HepG2 (cell line): ENCODE measurements around the gene KRTAP22-2.

Source experiments
- DNMT3B ChIP-seq: conservative IDR thresholded peaks from 2 replicates; pipeline ENCODE4 v1.6.1; 2016; ENCODE audit warnings: missing biosample characterization, control low read depth
- ELF4 ChIP-seq: sonication (generic); formaldehyde crosslinking; IDR thresholded peaks from 2 replicates; pipeline ENCODE4 v1.5.0; 2020; ENCODE audit warnings: missing genetic modification reagents, mild to moderate bottlenecking, moderate library complexity, borderline replicate concordance
- ETV6 ChIP-seq: sonication (generic); formaldehyde crosslinking; conservative IDR thresholded peaks from 2 replicates; pipeline ENCODE4 v1.4.0; 2020; ENCODE audit warnings: missing genetic modification reagents
- RAD21 ChIP-seq: fragments of 450-650 bp; formaldehyde crosslinking; IDR thresholded peaks from 2 replicates; pipeline ENCODE4 v1.5.0; 2020; ENCODE audit warnings: mild to moderate bottlenecking
- SAFB2 ChIP-seq: sonication (generic); formaldehyde crosslinking; IDR thresholded peaks from 2 replicates; pipeline ENCODE4 v1.5.1; 2020; ENCODE audit warnings: missing genetic modification reagents, low read depth, mild to moderate bottlenecking, borderline replicate concordance
- THYN1 ChIP-seq: sonication (generic); formaldehyde crosslinking; IDR thresholded peaks from 2 replicates; pipeline ENCODE4 v1.8.1; 2023; ENCODE audit warnings: low read depth, mild to moderate bottlenecking, moderate library complexity, missing genetic modification reagents, borderline replicate concordance
- YY1 ChIP-seq: IDR thresholded peaks from 2 replicates; pipeline ENCODE4 v1.6.1; 2011; ENCODE audit warnings: low read length, low read depth, moderate library complexity, mild to moderate bottlenecking; ENCODE audit not compliant: insufficient read depth, insufficient replicate concordance
- TF ChIP-seq, protein P1 (sequence below): sonication (generic); formaldehyde crosslinking; IDR thresholded peaks from 2 replicates; pipeline ENCODE4 v1.4.0; 2020; ENCODE audit warnings: low read depth, mild to moderate bottlenecking, missing genetic modification reagents
- TF ChIP-seq, protein P2 (sequence below): sonication (generic); formaldehyde crosslinking; IDR thresholded peaks from 2 replicates; pipeline ENCODE4 v1.4.0; 2020; ENCODE audit warnings: missing genetic modification reagents
- TF ChIP-seq, protein P3 (sequence below): sonication (generic); formaldehyde crosslinking; IDR thresholded peaks from 2 replicates; pipeline ENCODE4 v1.5.0; 2020; ENCODE audit warnings: mild to moderate bottlenecking, missing genetic modification reagents, moderate library complexity

DNA sequence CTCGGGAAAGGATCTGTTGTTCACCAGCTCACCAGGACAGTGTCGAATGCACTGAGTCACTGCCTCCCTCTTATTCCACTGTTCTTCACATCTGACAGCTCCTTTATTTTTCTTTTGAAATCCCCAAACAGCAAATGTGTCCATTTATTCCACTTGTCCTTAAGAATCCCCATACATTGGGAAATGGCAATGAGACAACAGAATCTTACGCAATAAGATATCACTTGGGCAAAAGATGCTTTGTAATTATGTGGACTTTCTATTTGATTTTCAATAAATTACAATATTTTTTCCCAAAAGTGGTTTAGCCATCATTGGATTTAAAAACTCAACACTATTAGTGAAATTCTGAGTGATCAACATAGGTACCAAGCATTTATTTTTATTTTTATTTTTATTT, 48.5 kb upstream of the KRTAP22-2 start:
- TF ChIP-seq THYN1 (CRISPR knock-in tag) (no peak), ETV6 (no peak), ELF4 (CRISPR knock-in tag) (no peak), SAFB2 (CRISPR knock-in tag) (no peak), YY1 (no peak), RAD21 (CRISPR knock-in tag) (no peak), DNMT3B (CRISPR knock-in tag) (no peak)
- TF ChIP-seq, protein P1, sequence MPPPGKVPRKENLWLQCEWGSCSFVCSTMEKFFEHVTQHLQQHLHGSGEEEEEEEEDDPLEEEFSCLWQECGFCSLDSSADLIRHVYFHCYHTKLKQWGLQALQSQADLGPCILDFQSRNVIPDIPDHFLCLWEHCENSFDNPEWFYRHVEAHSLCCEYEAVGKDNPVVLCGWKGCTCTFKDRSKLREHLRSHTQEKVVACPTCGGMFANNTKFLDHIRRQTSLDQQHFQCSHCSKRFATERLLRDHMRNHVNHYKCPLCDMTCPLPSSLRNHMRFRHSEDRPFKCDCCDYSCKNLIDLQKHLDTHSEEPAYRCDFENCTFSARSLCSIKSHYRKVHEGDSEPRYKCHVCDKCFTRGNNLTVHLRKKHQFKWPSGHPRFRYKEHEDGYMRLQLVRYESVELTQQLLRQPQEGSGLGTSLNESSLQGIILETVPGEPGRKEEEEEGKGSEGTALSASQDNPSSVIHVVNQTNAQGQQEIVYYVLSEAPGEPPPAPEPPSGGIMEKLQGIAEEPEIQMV (CRISPR knock-in tag), result no peak
- TF ChIP-seq, protein P2, sequence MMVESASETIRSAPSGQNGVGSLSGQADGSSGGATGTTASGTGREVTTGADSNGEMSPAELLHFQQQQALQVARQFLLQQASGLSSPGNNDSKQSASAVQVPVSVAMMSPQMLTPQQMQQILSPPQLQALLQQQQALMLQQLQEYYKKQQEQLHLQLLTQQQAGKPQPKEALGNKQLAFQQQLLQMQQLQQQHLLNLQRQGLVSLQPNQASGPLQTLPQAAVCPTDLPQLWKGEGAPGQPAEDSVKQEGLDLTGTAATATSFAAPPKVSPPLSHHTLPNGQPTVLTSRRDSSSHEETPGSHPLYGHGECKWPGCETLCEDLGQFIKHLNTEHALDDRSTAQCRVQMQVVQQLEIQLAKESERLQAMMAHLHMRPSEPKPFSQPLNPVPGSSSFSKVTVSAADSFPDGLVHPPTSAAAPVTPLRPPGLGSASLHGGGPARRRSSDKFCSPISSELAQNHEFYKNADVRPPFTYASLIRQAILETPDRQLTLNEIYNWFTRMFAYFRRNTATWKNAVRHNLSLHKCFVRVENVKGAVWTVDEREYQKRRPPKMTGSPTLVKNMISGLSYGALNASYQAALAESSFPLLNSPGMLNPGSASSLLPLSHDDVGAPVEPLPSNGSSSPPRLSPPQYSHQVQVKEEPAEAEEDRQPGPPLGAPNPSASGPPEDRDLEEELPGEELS, result no peak
- TF ChIP-seq, protein P3, sequence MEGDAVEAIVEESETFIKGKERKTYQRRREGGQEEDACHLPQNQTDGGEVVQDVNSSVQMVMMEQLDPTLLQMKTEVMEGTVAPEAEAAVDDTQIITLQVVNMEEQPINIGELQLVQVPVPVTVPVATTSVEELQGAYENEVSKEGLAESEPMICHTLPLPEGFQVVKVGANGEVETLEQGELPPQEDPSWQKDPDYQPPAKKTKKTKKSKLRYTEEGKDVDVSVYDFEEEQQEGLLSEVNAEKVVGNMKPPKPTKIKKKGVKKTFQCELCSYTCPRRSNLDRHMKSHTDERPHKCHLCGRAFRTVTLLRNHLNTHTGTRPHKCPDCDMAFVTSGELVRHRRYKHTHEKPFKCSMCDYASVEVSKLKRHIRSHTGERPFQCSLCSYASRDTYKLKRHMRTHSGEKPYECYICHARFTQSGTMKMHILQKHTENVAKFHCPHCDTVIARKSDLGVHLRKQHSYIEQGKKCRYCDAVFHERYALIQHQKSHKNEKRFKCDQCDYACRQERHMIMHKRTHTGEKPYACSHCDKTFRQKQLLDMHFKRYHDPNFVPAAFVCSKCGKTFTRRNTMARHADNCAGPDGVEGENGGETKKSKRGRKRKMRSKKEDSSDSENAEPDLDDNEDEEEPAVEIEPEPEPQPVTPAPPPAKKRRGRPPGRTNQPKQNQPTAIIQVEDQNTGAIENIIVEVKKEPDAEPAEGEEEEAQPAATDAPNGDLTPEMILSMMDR (CRISPR knock-in tag), result no peak
